Measurements from ENCODE around the gene PGF.

DNA sequence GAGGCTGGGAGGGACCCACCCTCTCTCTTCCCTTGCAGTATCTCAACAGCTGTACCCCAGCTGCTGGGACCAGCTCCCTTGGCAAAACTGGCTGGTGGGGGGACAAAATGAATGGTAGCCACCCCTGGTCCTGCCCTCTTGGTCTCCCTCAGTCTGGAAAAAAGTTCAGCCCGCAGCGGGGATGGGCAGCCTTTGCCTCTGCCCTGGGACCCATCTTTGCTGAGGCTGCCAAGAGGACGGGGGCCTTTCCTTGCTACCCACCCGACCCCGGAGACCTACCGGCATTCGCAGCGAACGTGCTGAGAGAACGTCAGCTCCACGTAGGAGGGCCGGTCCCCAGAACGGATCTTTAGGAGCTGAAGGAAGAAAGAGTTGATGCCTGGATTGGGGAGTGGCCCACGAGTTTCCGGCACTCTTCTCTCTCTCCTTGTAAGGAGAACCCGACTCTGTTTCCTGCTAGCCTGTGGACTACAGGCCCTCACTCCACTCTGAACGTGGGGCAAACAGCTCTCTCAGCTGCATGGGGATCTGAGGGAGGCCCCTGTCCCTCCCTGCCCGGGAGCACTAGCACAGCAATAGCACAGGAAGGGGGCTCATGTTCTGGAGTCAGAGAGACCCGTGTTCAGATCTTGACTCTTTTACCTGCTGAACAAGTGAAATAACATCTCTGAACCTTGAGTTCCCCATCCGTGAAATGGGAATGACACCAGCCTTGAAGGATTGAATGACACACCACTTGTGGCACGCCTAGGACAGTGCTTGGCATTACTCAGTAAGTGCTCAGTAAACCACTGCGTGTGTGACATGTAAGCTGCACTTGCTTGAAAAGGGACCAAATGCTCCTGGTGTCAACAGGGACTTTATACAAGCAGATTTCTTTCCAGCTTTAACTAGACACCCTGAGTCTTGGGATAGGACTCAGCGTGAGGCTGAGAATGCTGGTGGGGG is 6.9 kb downstream of the PGF start:
- TF ChIP-seq POLR2A (IDR thresholded peaks at IDR 0.05): no peak
- TF ChIP-seq, protein P1, sequence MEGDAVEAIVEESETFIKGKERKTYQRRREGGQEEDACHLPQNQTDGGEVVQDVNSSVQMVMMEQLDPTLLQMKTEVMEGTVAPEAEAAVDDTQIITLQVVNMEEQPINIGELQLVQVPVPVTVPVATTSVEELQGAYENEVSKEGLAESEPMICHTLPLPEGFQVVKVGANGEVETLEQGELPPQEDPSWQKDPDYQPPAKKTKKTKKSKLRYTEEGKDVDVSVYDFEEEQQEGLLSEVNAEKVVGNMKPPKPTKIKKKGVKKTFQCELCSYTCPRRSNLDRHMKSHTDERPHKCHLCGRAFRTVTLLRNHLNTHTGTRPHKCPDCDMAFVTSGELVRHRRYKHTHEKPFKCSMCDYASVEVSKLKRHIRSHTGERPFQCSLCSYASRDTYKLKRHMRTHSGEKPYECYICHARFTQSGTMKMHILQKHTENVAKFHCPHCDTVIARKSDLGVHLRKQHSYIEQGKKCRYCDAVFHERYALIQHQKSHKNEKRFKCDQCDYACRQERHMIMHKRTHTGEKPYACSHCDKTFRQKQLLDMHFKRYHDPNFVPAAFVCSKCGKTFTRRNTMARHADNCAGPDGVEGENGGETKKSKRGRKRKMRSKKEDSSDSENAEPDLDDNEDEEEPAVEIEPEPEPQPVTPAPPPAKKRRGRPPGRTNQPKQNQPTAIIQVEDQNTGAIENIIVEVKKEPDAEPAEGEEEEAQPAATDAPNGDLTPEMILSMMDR (IDR thresholded peaks at IDR 0.05): no peak
